ENCODE measurements around the gene KIAA1586. TPM values are rescaled to one million over a fixed set of nuclear protein-coding genes. Genes with fewer than 3 reads are reported as not detected.

KIAA1586 gene
- total and polyA plus RNA-seq, 2 of the 13 experiments (the other 11 are each of a cell fraction or from before 2014, with no cell fraction given), result 5.5 to 16.9 TPM

DNA sequence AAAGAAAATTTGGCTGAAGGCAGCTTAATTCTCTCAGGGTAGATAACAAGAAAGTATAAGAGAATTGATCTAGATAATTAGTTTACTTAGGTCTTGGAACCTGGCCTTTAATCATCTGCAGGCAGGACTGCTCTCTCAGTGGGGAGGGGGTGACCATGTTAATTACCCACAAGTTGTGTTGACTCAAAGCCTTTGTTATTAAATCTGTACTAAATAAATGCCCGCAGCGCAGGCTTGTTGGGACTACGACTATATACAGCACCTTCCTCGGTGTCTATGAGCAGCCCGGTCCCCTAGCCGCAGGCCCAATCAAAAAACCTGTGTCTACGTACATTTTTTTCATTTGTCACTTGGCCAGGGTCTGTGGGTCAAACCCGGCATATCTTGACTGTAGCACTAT is 27.9 kb downstream of the KIAA1586 start:
- H3K9me3 ChIP-seq (ENCODE audit: low read length), result no peaks in the 10 kb centered on the region
- POLR2A ChIA-PET, result no interaction called here

More for the DNA sequence above, 27.9 kb downstream of the KIAA1586 start:
- CTCF ChIA-PET (ENCODE audit: low intra/inter-chr PET ratio, low total read pairs), result no interaction called here
- FAIRE-seq (no peak), ATAC-seq (no peak), DNase-seq (ENCODE audit: low spot score) (no peak)
- Histone ChIP-seq H2AFZ (ENCODE audit: low read length) (no peak overlapping the region), H3K4me3 (replicated peaks in 1 of 3; ENCODE audit: insufficient read depth in 1 of 3, low read depth in 2 of 3, low read length in 3 of 3) (no peak overlapping the region), H3K79me2 (ENCODE audit: insufficient read depth, low read length) (no peaks in the 10 kb centered on the region), H3K36me3 (replicated peaks in 1 of 2; ENCODE audit: control insufficient read depth in 1 of 2, insufficient read depth in 2 of 2, low read length in 2 of 2) (no peaks in the 10 kb centered on the region; a peak in 1 of 5 replicates), H3K4me1 (ENCODE audit: insufficient read depth, low read length) (peaks cover 8% of the 10 kb centered on the region), H3K27me3 (ENCODE audit: control insufficient read depth in 1 of 2, insufficient read depth in 2 of 2, low read length in 2 of 2) (no peaks in the 10 kb centered on the region), H4K20me1 (ENCODE audit: insufficient read depth, low read length) (no peaks in the 10 kb centered on the region), H3K27ac (ENCODE audit: extremely low read length, insufficient read depth, low read length) (no peak overlapping the region), H3K4me2 (ENCODE audit: low read depth, low read length) (no peak overlapping the region), H3K9ac (ENCODE audit: insufficient read depth, low read depth, low read length) (no peak overlapping the region)
- TF ChIP-seq EZH2 (conservative IDR thresholded peaks at IDR 0.05; ENCODE audit: low read depth, low read length) (no peak), RCOR2 (CRISPR knock-in tag; IDR thresholded peaks at IDR 0.05) (no peak), ZNF496 (CRISPR knock-in tag; IDR thresholded peaks at IDR 0.05; ENCODE audit: insufficient replicate concordance) (no peak), GTF2F1 (IDR thresholded peaks at IDR 0.05; ENCODE audit: low read length) (no peak), GATAD1 (CRISPR knock-in tag; IDR thresholded peaks at IDR 0.05) (no peak), SALL2 (CRISPR knock-in tag; IDR thresholded peaks at IDR 0.05) (no peak), ZNF746 (CRISPR knock-in tag; IDR thresholded peaks at IDR 0.05) (no peak), ZNF792 (CRISPR knock-in tag; IDR thresholded peaks at IDR 0.05) (no peak), CAMTA2 (CRISPR knock-in tag; IDR thresholded peaks at IDR 0.05; ENCODE audit: borderline replicate concordance) (no peak), NFE2L2 (IDR thresholded peaks at IDR 0.05; ENCODE audit: low read length) (no peak), PRPF4 (IDR thresholded peaks at IDR 0.05; ENCODE audit: low read depth, low read length, poor library complexity, severe bottlenecking) (no peak), PRDM4 (CRISPR knock-in tag; IDR thresholded peaks at IDR 0.05; ENCODE audit: borderline replicate concordance) (no peak), ATF2 (CRISPR knock-in tag; IDR thresholded peaks at IDR 0.05) (no peak), MIXL1 (CRISPR knock-in tag; IDR thresholded peaks at IDR 0.05) (no peak), SMAD1 (CRISPR knock-in tag; IDR thresholded peaks at IDR 0.05; ENCODE audit: borderline replicate concordance, low read depth) (no peak), PBX3 (CRISPR knock-in tag; IDR thresholded peaks at IDR 0.05; ENCODE audit: borderline replicate concordance) (no peak)
- TF ChIP-seq, protein P1, sequence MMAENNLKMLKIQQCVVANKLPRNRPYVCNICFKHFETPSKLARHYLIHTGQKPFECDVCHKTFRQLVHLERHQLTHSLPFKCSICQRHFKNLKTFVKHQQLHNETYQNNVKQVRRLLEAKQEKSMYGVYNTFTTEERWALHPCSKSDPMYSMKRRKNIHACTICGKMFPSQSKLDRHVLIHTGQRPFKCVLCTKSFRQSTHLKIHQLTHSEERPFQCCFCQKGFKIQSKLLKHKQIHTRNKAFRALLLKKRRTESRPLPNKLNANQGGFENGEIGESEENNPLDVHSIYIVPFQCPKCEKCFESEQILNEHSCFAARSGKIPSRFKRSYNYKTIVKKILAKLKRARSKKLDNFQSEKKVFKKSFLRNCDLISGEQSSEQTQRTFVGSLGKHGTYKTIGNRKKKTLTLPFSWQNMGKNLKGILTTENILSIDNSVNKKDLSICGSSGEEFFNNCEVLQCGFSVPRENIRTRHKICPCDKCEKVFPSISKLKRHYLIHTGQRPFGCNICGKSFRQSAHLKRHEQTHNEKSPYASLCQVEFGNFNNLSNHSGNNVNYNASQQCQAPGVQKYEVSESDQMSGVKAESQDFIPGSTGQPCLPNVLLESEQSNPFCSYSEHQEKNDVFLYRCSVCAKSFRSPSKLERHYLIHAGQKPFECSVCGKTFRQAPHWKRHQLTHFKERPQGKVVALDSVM (CRISPR knock-in tag; IDR thresholded peaks at IDR 0.05), result no peak
- TF ChIP-seq, protein P2, sequence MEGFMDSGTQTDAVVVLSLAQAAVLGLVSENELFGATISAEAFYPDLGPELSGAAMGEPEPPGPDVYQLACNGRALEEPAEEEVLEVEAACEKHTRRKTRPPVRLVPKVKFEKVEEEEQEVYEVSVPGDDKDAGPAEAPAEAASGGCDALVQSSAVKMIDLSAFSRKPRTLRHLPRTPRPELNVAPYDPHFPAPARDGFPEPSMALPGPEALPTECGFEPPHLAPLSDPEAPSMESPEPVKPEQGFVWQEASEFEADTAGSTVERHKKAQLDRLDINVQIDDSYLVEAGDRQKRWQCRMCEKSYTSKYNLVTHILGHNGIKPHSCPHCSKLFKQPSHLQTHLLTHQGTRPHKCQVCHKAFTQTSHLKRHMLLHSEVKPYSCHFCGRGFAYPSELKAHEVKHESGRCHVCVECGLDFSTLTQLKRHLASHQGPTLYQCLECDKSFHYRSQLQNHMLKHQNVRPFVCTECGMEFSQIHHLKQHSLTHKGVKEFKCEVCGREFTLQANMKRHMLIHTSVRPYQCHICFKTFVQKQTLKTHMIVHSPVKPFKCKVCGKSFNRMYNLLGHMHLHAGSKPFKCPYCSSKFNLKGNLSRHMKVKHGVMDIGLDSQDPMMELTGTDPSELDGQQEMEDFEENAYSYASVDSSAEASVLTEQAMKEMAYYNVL (CRISPR knock-in tag; IDR thresholded peaks at IDR 0.05; ENCODE audit: borderline replicate concordance), result no peak
- 97% methylated on average over 8 of the region's 8 CpGs for WGBS (ENCODE audit: low lambda C conversion rate)
- in situ Hi-C loops (cut with HindIII; ENCODE audit: extremely low pct_ligation_motif_present, low pct_unique_long_range_greater_than_20kb), result no loop called here
- intact Hi-C loops (cut with micrococcal nuclease; ENCODE audit: unreplicated experiment), result no loop called here
- BruUV-seq (replicated peaks), result no TSS peak
